Measurements from ENCODE around the gene ZBTB24.

The ZBTB24 gene

GRCh38 chr6:109482905-109483734 lies at the start of gene ZBTB24:
Gene ZBTB24, minus strand, starts transcription at chr6:109483219. Its CDS starts 1,193 bp downstream, at chr6:109482026.
- TF ChIP-seq TEAD4 (IDR thresholded peaks at IDR 0.05) (no peak), TCF12 (IDR thresholded peaks at IDR 0.05; ENCODE audit: low read depth) (no peak; the same call in 1 of the 2 replicates), NFIC (IDR thresholded peaks at IDR 0.05) (no peak; the same call in 1 of the 2 replicates), CREB1 (IDR thresholded peaks at IDR 0.05; ENCODE audit: low read depth) (no peak), RAD21 (IDR thresholded peaks at IDR 0.05; ENCODE audit: low read depth) (no peak), EP300 (IDR thresholded peaks at IDR 0.05; ENCODE audit: borderline replicate concordance) (0 out of 2 replicates have a peak, but pooled peaks have one; percentile 27), EGR1 (IDR thresholded peaks at IDR 0.05) (no peak), TAF1 (IDR thresholded peaks at IDR 0.05; ENCODE audit: low read depth) (peak; percentile 65), YY1 (IDR thresholded peaks at IDR 0.05; ENCODE audit: low read depth) (no peak), FOXM1 (IDR thresholded peaks at IDR 0.05; ENCODE audit: borderline replicate concordance, low read depth) (no peak)
- TF ChIP-seq, protein P1, sequence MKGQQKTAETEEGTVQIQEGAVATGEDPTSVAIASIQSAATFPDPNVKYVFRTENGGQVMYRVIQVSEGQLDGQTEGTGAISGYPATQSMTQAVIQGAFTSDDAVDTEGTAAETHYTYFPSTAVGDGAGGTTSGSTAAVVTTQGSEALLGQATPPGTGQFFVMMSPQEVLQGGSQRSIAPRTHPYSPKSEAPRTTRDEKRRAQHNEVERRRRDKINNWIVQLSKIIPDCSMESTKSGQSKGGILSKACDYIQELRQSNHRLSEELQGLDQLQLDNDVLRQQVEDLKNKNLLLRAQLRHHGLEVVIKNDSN (IDR thresholded peaks at IDR 0.05) = peak; percentile 93
- TF ChIP-seq, protein P2, sequence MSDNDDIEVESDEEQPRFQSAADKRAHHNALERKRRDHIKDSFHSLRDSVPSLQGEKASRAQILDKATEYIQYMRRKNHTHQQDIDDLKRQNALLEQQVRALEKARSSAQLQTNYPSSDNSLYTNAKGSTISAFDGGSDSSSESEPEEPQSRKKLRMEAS (IDR thresholded peaks at IDR 0.05) = peak; percentile 78
- TF ChIP-seq, protein P3, sequence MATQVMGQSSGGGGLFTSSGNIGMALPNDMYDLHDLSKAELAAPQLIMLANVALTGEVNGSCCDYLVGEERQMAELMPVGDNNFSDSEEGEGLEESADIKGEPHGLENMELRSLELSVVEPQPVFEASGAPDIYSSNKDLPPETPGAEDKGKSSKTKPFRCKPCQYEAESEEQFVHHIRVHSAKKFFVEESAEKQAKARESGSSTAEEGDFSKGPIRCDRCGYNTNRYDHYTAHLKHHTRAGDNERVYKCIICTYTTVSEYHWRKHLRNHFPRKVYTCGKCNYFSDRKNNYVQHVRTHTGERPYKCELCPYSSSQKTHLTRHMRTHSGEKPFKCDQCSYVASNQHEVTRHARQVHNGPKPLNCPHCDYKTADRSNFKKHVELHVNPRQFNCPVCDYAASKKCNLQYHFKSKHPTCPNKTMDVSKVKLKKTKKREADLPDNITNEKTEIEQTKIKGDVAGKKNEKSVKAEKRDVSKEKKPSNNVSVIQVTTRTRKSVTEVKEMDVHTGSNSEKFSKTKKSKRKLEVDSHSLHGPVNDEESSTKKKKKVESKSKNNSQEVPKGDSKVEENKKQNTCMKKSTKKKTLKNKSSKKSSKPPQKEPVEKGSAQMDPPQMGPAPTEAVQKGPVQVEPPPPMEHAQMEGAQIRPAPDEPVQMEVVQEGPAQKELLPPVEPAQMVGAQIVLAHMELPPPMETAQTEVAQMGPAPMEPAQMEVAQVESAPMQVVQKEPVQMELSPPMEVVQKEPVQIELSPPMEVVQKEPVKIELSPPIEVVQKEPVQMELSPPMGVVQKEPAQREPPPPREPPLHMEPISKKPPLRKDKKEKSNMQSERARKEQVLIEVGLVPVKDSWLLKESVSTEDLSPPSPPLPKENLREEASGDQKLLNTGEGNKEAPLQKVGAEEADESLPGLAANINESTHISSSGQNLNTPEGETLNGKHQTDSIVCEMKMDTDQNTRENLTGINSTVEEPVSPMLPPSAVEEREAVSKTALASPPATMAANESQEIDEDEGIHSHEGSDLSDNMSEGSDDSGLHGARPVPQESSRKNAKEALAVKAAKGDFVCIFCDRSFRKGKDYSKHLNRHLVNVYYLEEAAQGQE (IDR thresholded peaks at IDR 0.05; ENCODE audit: low read depth) = no peak

- no peak for TF ChIP-seq FOXM1 (IDR thresholded peaks at IDR 0.05; ENCODE audit: borderline replicate concordance, low read depth)
- TF ChIP-seq TEAD4 (IDR thresholded peaks at IDR 0.05) = no peak
- TF ChIP-seq ZBTB7A (IDR thresholded peaks at IDR 0.05; ENCODE audit: low read depth) = no peak
- no peak for TF ChIP-seq TCF12 (IDR thresholded peaks at IDR 0.05; ENCODE audit: low read depth)
- TF ChIP-seq, protein P3 (IDR thresholded peaks at IDR 0.05; ENCODE audit: low read depth) = no peak
- TF ChIP-seq YY1 (IDR thresholded peaks at IDR 0.05; ENCODE audit: low read depth) = no peak
- TF ChIP-seq CEBPB (IDR thresholded peaks at IDR 0.05) = no peak
- no peak for TF ChIP-seq RAD21 (IDR thresholded peaks at IDR 0.05; ENCODE audit: low read depth)
- no peak for TF ChIP-seq CREB1 (IDR thresholded peaks at IDR 0.05; ENCODE audit: low read depth)
- TF ChIP-seq EP300 (IDR thresholded peaks at IDR 0.05; ENCODE audit: borderline replicate concordance) = no peak
- TF ChIP-seq, protein P1 (IDR thresholded peaks at IDR 0.05) = no peak
- TF ChIP-seq, protein P2 (IDR thresholded peaks at IDR 0.05) = no peak
- no peak for TF ChIP-seq NFIC (IDR thresholded peaks at IDR 0.05)
- TF ChIP-seq TAF1 (IDR thresholded peaks at IDR 0.05; ENCODE audit: low read depth) = no peak
- TF ChIP-seq EGR1 (IDR thresholded peaks at IDR 0.05) = no peak
These were observed 48.4 kb upstream of the ZBTB24 start for GRCh38 chr6:109531446-109531845.

- TF ChIP-seq CREB1 (IDR thresholded peaks at IDR 0.05; ENCODE audit: low read depth) (no peak), CEBPB (IDR thresholded peaks at IDR 0.05) (no peak), RAD21 (IDR thresholded peaks at IDR 0.05; ENCODE audit: low read depth) (no peak), TCF12 (IDR thresholded peaks at IDR 0.05; ENCODE audit: low read depth) (no peak), EGR1 (IDR thresholded peaks at IDR 0.05) (no peak), YY1 (IDR thresholded peaks at IDR 0.05; ENCODE audit: low read depth) (no peak), TAF1 (IDR thresholded peaks at IDR 0.05; ENCODE audit: low read depth) (no peak), EP300 (IDR thresholded peaks at IDR 0.05; ENCODE audit: borderline replicate concordance) (no peak), ZBTB7A (IDR thresholded peaks at IDR 0.05; ENCODE audit: low read depth) (no peak), TEAD4 (IDR thresholded peaks at IDR 0.05) (no peak), NFIC (IDR thresholded peaks at IDR 0.05) (no peak), FOXM1 (IDR thresholded peaks at IDR 0.05; ENCODE audit: borderline replicate concordance, low read depth) (no peak)
- TF ChIP-seq, protein P3 (IDR thresholded peaks at IDR 0.05; ENCODE audit: low read depth) = no peak
- TF ChIP-seq, protein P2 (IDR thresholded peaks at IDR 0.05) = no peak
- TF ChIP-seq, protein P1 (IDR thresholded peaks at IDR 0.05) = no peak
These were observed 45.0 kb upstream of the ZBTB24 start for GRCh38 chr6:109527989-109528388.
